ENCODE results near the gene SLCO1A2. TPM values are rescaled to one million over a fixed set of nuclear protein-coding genes. Genes with fewer than 3 reads are reported as not detected.

SLCO1A2 gene
- total and polyA plus RNA-seq, 9 donors: 0.11 to 0.35 (median 0.26) TPM; not detected in 5

DNA sequence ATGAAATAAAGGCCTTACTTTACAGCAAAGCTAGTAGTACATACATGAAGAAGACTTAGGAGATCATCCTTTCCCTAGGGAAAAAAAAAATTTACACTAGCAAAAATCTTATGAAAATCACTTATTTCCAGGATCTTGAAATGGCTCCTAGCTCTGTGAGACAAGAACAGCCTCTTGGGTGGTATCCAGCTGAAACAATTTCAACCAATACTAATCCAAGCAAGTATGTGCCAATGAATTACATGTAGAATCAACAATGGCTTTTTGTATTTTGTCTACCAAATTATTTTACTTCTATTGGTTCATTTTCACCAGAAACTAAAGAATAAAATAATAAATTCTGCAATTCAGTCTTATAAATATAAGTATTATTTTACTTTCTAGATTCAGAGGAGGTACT lies 2.7 kb upstream of the SLCO1A2 start:
- no peaks in the 10 kb centered on the region for H3K4me1 ChIP-seq (ENCODE audit: insufficient read depth)
- intact Hi-C loops (cut with DNase I): no loop called here
- TF ChIP-seq CTCF (IDR thresholded peaks at IDR 0.05) (no peak), EP300 (IDR thresholded peaks at IDR 0.05) (no peak), POLR2A (IDR thresholded peaks at IDR 0.05) (no peak)
- H3K4me3 ChIP-seq: no peak overlapping the region
- no peaks in the 10 kb centered on the region for H3K27me3 ChIP-seq
- DNase-seq: no peak
- no peak overlapping the region for H3K27ac ChIP-seq
- no peaks in the 10 kb centered on the region for H3K36me3 ChIP-seq
- no peaks in the 10 kb centered on the region for H3K9me3 ChIP-seq

DNA sequence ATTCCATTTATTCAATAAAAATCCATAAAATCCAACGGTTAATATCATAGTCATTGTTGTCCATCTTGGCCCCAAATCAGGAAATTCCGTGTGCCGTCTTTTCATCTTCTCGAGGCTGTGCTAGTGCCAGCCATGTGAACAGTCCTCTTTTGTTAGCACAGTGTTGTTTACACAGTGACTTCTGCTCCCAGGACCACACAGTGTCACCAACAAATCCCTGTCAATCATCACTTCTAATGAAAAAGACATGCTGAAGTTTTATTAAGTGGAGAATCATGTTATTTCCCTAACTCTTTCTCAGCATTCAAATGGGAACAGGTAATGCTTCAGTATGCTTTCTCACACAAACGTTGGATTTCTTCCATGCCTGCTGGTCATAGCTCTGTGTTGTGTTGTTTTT lies 1.9 kb upstream of the SLCO1A2 start:
- no peak overlapping the region for H3K4me3 ChIP-seq
- DNase-seq: no peak
- WGBS, 3 donors: 69 to 82% (median 73%) methylated on average over 5 of the region's 5 CpGs
- no peaks in the 10 kb centered on the region for H3K27me3 ChIP-seq
- intact Hi-C loops (cut with DNase I): no loop called here
- TF ChIP-seq EP300 (IDR thresholded peaks at IDR 0.05): no peak
- no peak for TF ChIP-seq CTCF (IDR thresholded peaks at IDR 0.05)
- no peak for TF ChIP-seq POLR2A (IDR thresholded peaks at IDR 0.05)
- H3K4me1 ChIP-seq (ENCODE audit: insufficient read depth): no peaks in the 10 kb centered on the region
- H3K36me3 ChIP-seq: no peaks in the 10 kb centered on the region
- H3K27ac ChIP-seq: no peak overlapping the region
- H3K9me3 ChIP-seq: no peaks in the 10 kb centered on the region

DNA sequence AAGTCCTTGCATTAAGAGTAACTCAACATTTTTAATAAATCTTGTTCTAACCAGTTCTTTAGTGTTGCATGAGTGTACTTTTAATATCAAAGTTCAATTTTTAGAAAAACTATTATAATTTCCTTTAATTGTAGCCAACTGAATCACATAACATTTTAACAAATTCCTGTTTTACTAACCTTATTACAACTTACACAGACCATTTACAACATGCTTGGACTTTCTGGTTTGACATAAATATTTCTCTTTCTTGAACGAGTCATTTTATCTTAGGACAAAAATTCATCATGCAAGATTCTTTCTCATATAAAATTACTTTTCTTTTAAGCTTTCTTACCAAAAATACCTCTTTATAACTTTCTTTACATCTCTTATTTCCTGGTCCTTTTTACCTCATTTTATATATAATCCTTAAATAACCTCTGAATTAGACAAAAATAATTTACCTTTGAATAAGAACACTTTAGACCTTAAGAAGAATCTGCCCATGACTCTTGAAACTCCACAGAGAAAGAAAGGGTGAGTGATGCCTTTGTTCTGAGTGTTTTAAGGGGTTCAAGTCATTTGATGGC lies 3.9 kb downstream of the SLCO1A2 start:
- Histone ChIP-seq H3K9me3 (no peaks in the 10 kb centered on the region), H3K27me3 (no peaks in the 10 kb centered on the region), H3K4me3 (no peak overlapping the region), H3K4me1 (ENCODE audit: insufficient read depth) (no peaks in the 10 kb centered on the region), H3K27ac (no peak overlapping the region), H3K36me3 (no peaks in the 10 kb centered on the region)
- no peak for DNase-seq
- 52 to 66% (median 59%) methylated on average over 1 of the region's 1 CpG for WGBS, 3 donors
- TF ChIP-seq EP300 (IDR thresholded peaks at IDR 0.05): no peak
- no peak for TF ChIP-seq POLR2A (IDR thresholded peaks at IDR 0.05)
- intact Hi-C loops (cut with DNase I): no loop called here

DNA sequence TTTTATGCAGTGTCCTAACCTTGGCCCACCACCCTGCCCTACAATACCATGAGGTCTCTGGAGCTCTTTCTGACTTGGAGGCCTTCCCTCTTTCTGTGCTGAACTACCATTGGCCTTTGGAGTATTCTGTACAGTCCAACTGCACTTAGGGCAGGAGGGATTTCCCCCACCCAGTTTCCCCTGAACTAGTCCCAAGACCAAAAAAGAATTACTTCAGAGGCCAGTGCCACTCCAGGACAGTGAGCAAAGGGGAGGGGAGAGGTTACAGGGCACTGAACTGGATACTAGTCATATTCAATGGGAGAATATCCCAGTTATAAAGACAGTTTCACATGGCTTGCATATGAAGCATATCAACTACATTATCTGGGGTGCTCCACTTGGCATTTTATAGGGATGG lies 6.1 kb downstream of the SLCO1A2 start:
- TF ChIP-seq CTCF (IDR thresholded peaks at IDR 0.05): no peak
- no peak for TF ChIP-seq POLR2A (IDR thresholded peaks at IDR 0.05)
- TF ChIP-seq EP300 (IDR thresholded peaks at IDR 0.05): no peak
- no peaks in the 10 kb centered on the region for H3K4me1 ChIP-seq (ENCODE audit: insufficient read depth)
- no peak overlapping the region for H3K27ac ChIP-seq
- intact Hi-C loops (cut with DNase I): no loop called here
- no peaks in the 10 kb centered on the region for H3K9me3 ChIP-seq
- no peaks in the 10 kb centered on the region for H3K36me3 ChIP-seq
- H3K27me3 ChIP-seq: no peaks in the 10 kb centered on the region
- H3K4me3 ChIP-seq: no peak overlapping the region
- DNase-seq: no peak

DNA sequence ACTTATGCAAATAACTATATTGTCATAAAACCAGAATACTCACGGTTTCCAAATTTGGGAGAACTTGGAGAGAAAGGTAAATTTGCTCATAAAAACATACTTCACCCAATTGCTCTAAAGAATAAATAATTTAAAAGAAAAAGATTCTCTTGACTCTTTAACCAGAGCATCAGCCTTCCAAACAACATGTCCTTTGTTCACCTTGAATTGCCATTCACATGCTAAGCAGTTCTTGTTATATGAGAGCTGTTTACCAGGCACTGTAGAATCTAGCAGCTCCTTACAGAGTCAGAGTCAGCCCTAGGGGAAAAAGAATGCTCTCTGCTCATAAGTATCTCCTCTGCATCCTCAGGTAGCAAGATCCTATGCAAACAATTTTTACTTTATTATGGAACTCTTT lies 10.2 kb downstream of the SLCO1A2 start:
- DNase-seq: no peak
- Histone ChIP-seq H3K9me3 (no peaks in the 10 kb centered on the region), H3K36me3 (no peaks in the 10 kb centered on the region), H3K27me3 (no peaks in the 10 kb centered on the region), H3K4me1 (ENCODE audit: insufficient read depth) (no peaks in the 10 kb centered on the region), H3K27ac (no peak overlapping the region), H3K4me3 (no peak overlapping the region)
- WGBS, 3 donors: 17 to 25% (median 17%) methylated on average over 1 of the region's 1 CpG
- TF ChIP-seq POLR2A (IDR thresholded peaks at IDR 0.05): no peak
- intact Hi-C loops (cut with DNase I): no loop called here

Data from ovary (tissue), 9 donors.